ENCODE results near the gene TGM2.

TGM2 gene

GRCh38 chr20:38193586-38194105 lies 28.6 kb upstream of the TGM2 start:
- TF ChIP-seq CTCF (IDR thresholded peaks at IDR 0.05; ENCODE audit: low read depth, low read length), result no peak
- H3K4me3 ChIP-seq (ENCODE audit: low read depth, low read length), result no peak overlapping the region

GRCh38 chr20:38192323-38192885 lies 27.3 kb upstream of the TGM2 start:
- TF ChIP-seq CTCF (IDR thresholded peaks at IDR 0.05; ENCODE audit: low read depth, low read length), result no peak

GRCh38 chr20:38191654-38192053 lies 26.6 kb upstream of the TGM2 start:
- TF ChIP-seq CTCF (IDR thresholded peaks at IDR 0.05; ENCODE audit: low read depth, low read length), result no peak
- no peak overlapping the region for H3K4me3 ChIP-seq (ENCODE audit: low read depth, low read length)

More at GRCh38 chr20:38192323-38192885, 27.3 kb upstream of the TGM2 start:
- H3K4me3 ChIP-seq (ENCODE audit: low read depth, low read length), result no peak overlapping the region

- H3K4me3 ChIP-seq (ENCODE audit: low read depth, low read length), result no peak overlapping the region
- no peak for TF ChIP-seq CTCF (IDR thresholded peaks at IDR 0.05; ENCODE audit: low read depth, low read length)
These were observed 25.9 kb upstream of the TGM2 start for GRCh38 chr20:38190936-38191371.

- TF ChIP-seq CTCF (IDR thresholded peaks at IDR 0.05; ENCODE audit: low read depth, low read length), result no peak
These were observed 25.1 kb upstream of the TGM2 start for GRCh38 chr20:38190166-38190565.

GRCh38 chr20:38187517-38187916 lies 22.4 kb upstream of the TGM2 start:
- no peak for TF ChIP-seq CTCF (IDR thresholded peaks at IDR 0.05; ENCODE audit: low read depth, low read length)
- no peak overlapping the region for H3K4me3 ChIP-seq (ENCODE audit: low read depth, low read length)

More at GRCh38 chr20:38190166-38190565, 25.1 kb upstream of the TGM2 start:
- H3K4me3 ChIP-seq (ENCODE audit: low read depth, low read length), result no peak overlapping the region

- no peak for TF ChIP-seq CTCF (IDR thresholded peaks at IDR 0.05; ENCODE audit: low read depth, low read length)
- H3K4me3 ChIP-seq (ENCODE audit: low read depth, low read length), result no peak overlapping the region
These were observed 21.7 kb upstream of the TGM2 start for GRCh38 chr20:38186788-38187221.

Data from WI38 (cell line).